ENCODE results near the gene ELFN1.

DNA sequence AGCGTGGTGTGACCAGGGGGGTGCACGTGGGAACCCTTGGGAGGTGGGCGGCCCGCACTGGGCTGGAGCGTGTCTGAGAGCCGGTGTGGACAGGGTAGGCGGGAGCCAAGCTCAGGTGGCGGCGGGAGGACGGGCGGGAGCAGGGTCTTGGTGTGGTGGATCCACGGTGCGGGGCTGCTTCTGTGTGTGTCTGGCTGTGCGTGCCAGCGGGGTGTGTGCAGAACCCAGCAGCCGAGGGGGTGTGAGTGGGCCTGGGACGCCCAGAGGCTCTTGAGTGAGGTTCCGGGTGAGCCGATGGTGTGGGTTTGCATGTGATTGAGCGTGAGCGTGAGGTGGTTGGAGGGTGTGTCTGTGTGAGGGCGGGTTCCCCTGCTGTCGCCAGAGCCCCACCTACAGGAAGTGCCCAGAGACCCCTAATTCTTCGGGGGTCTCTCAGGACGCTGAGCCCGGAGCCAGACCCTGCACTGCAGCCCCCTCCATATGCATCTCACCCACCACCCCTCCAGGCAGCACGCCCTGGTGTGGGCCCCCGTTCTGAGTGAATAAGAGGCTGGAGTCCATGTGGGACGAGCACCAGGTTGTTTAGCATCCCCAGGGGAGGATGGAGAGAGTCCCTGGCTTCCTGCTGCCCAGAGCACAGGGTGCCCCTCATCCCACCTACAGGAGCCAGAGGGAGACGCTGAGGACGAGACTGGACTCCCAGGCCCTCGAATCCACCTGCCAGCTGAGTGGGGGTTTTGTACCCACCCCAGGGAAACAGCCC is 78.2 kb downstream of the ELFN1 start:
- no peak for TF ChIP-seq TAF1 (IDR thresholded peaks at IDR 0.05; ENCODE audit: borderline replicate concordance, low read depth, low read length)
- no peak for TF ChIP-seq FOS (IDR thresholded peaks at IDR 0.05; ENCODE audit: borderline replicate concordance, extremely low read depth, insufficient read length)
- TF ChIP-seq, protein P1, sequence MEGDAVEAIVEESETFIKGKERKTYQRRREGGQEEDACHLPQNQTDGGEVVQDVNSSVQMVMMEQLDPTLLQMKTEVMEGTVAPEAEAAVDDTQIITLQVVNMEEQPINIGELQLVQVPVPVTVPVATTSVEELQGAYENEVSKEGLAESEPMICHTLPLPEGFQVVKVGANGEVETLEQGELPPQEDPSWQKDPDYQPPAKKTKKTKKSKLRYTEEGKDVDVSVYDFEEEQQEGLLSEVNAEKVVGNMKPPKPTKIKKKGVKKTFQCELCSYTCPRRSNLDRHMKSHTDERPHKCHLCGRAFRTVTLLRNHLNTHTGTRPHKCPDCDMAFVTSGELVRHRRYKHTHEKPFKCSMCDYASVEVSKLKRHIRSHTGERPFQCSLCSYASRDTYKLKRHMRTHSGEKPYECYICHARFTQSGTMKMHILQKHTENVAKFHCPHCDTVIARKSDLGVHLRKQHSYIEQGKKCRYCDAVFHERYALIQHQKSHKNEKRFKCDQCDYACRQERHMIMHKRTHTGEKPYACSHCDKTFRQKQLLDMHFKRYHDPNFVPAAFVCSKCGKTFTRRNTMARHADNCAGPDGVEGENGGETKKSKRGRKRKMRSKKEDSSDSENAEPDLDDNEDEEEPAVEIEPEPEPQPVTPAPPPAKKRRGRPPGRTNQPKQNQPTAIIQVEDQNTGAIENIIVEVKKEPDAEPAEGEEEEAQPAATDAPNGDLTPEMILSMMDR (IDR thresholded peaks at IDR 0.05 in 2 of 3, conservative IDR thresholded peaks at IDR 0.05 in 1 of 3; ENCODE audit: control insufficient read depth in 2 of 3, extremely low read depth in 1 of 3, insufficient read depth in 1 of 3, low read depth in 3 of 3, low read length in 3 of 3): no peak

Data from GM12878 (cell line).